Amniotic epithelial cell (primary cell): ENCODE measurements around the gene OTC.

ENCODE experiments used
- DNase-seq: peaks from one replicate; pipeline ENCODE4 v3.0.0-alpha.2; 2010; ENCODE audit warnings: low read depth

The OTC gene

DNA sequence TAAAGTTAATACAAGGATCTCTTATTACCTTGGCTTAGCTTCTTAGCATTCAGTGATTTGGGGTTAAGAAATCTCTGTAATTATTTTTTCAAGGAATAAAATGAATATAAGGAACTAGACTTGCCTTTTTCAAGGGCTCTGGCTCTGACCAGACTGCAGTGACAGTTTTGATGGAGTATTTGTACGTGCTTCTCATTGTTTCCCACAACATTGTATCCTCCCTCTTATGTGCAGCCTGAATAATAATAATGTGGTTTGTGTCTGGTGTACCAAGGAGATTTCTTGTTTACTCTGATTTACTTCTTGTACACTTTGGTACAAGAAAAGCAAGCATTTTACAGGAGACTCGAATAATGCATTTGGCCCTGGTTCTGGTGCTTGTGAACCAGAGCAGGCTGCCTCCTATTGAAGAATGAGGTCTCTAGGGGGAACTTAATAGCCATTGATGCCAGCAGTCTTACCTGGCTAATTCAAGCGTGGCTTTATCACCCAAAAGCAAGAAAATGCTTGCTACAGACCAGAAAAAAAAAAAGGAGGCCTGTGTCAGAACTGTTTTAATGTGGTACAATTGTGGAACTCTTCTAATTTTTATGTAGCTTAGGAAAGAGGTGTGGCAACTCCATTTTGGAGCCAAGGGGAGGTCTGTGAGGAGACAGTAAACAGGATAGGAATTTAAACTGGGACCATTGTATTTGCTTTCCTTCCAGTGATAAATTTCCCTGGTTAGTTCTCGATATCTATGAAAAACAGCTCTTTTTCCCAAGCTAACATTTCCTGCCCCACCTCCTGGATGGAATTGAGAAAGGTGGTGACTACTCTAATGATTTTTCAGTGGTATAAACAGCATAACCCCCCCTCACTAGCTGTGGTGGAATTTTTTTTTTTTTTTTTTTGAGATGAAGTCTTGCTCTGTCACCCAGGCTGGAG lies 5.6 kb downstream of the OTC start:
- no peak for DNase-seq

GRCh38 chrX:38363046-38363445 lies 10.6 kb downstream of the OTC start:
- DNase-seq: no peak

DNA sequence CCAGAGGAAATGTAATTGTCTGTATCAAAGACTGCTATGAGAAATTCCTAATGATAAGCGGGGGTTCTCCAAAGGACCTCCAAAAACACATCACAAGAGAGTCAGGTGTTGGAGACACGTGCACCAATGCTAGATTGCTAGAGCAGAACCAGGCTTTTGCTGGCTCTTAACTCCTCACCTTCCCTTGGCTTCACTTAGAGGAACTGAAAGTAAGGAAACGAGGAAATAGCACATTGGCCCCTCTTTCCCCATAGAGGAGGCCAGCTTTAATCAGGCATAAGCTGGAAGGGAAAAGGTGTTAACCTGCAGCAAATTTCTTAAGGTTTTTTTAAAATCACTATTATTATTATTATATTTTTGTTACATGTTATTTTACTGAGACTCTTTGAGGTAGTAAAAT lies 13.6 kb downstream of the OTC start:
- no peak for DNase-seq

DNA sequence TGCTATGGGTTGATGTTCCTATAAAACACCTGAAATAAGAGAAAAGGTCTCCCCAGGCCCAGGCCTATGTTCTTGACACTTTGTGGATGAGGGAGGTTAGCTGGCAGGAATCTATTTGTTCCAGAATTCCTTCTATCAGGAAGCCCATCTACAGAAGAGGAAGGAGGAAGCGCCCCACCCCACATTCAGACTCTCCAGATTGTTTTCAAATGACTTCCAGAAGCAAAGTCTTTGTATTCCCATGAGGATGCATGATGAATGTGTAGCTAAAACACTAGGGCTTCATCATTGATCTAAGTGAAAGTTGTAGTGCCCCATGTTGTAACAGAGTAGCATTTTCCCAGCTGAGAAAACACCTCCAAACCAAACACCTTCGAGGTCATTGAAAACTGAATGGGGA lies 16.4 kb downstream of the OTC start:
- no peak for DNase-seq

DNA sequence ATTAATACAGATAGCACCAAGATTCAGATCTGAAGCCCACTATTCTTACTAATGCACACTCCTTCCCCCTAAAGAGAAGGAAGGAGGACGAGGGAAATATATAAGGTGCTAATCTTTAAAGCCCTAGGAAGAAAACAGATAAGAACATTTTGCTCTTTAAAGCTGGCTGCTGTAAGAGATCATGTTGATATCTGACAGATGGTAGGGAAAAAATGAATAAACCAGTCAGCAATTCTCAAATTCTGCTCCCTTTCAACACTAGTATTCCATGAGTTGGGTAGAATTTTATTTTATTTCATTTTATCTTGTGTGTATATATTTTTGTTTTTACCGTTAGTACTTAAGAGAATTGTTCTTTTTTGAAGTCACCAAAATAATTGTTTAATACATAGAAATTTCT lies 19.2 kb downstream of the OTC start:
- DNase-seq: no peak

GRCh38 chrX:38374431-38374830 lies 22.0 kb downstream of the OTC start:
- no peak for DNase-seq

GRCh38 chrX:38375891-38376290 lies 23.5 kb downstream of the OTC start:
- no peak for DNase-seq

- no peak for DNase-seq
Measured at GRCh38 chrX:38376747-38377146, 24.3 kb downstream of the OTC start.

GRCh38 chrX:38379088-38379487 lies 26.7 kb downstream of the OTC start:
- no peak for DNase-seq

- DNase-seq: no peak
Measured at GRCh38 chrX:38382663-38383062, 30.3 kb downstream of the OTC start.

DNA sequence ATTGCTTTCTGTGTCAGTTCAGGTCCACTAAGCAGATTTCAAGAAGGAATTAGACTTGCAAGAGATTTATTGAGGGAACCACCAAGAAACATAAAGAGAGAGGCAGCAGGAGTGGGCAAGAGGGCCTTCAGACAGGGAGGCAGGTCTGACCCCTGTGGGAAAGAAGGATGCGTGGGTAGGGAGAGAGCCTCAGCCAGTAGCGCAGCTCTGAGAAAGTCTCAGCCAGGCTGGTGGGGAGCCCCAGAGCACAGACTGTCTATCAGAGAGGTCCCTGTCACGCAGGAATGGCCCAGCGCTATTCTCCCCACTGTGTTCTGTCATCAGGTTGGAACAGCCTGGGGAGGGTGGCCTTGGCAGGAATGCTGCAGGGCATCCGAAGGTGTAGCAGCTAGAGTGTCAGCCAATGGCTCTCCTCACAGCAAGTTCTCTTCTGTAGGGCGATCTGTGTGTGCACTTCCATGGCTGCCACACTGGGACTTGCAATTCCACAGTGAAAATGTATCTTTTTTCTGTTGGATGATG lies 48.0 kb downstream of the OTC start:
- no peak for DNase-seq

DNA sequence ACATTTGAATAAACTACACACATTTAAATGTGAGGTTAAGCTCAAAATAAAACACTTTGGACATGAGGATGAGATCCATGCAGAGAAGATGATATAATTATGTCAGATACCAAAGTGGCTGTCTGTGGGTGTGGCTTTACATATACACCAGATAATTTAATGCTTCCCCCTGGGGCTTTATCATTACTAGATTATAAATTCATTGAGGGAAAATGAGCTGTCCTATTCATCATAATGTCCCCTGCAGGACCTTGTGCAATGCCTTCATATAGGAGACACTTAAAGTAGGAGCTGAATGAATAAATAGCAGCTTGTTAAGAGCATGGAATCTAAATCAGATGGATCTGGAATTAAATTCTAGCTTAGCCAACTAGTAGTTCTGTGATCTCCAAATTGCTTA lies 49.7 kb downstream of the OTC start:
- DNase-seq: no peak

DNA sequence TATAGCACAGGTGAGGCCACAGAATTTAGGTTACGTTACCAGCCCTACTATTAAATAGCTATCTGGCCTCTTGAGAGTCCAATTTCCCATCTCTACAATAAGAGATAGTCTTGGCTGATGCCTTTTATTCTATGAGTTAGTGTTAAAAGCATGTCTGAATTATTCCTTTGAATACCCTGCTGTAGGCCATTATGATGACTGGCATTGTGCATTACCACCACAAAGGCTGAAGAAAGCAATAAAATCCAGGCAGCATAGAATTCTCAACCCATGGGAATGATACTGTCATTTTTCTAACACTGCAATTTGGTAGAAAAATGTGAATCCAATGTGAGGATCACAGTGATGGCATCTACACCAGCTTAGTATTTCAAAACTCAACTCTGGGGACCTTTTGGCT lies 51.4 kb downstream of the OTC start:
- DNase-seq: no peak

- no peak for DNase-seq
Measured at GRCh38 chrX:38407126-38407525, 54.7 kb downstream of the OTC start.

DNA sequence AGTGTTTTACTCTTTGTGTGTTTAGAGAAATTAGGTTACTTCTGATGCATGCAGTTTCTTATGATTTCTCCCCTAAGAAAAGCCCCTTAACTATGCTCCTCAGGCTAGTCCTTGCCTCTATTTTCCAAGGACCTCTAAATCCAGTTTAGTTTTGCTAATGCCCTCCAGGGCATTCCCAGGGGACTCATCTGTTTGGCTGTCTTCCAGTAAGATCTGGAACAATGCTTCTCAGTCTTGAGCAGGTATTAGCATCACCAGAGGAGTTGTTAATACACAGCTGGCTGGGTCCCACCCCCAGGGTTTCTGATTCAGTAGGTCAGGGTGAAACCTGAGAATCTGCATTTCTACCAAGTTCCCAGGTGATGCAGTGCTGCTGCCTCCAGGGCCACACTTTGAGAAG lies 56.9 kb downstream of the OTC start:
- no peak for DNase-seq

DNA sequence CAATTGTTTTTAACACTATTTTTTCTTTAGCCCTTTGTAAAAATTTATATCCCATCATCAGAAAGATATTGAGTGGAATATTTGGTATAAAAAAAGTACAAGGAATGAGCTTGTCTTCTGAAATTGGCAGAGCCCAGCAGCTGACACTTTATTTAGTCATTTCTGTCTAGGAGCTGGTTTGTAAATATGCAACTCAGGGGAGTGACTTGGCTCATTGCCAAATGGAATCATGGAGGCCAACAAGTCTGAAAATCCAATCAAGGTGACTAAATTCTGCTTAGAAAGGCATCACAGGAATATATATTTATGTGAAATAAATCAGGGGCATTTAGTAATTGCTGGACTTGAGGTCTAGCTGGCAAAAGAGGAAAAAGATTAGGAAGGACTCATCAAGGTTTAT lies 74.4 kb downstream of the OTC start:
- DNase-seq: no peak

- DNase-seq: no peak
Measured at GRCh38 chrX:38431525-38431924, 79.1 kb downstream of the OTC start.

GRCh38 chrX:38435130-38435529 lies 82.7 kb downstream of the OTC start:
- DNase-seq: no peak

- DNase-seq: peak; percentile 0
Measured at GRCh38 chrX:38437093-38437492, 84.7 kb downstream of the OTC start.

DNA sequence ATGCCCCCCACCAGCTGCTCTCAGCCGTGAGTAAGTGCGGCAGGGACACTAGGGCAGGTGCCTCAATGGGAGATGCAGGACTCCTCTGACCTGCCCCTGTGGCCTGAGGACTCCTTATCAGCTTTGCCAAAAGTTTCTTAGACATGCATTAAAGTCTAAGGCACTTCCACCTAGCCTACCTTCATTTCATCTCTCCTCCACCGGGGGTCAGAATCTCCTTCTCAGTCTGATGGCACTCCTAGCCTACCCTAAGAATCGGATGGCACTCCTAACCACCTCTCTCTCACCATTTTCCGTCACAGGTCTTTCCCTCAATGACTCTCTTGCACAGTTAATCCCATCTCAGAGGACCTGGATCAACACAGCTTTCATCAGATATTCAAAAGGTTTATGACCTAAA lies 85.9 kb downstream of the OTC start:
- no peak for DNase-seq

DNA sequence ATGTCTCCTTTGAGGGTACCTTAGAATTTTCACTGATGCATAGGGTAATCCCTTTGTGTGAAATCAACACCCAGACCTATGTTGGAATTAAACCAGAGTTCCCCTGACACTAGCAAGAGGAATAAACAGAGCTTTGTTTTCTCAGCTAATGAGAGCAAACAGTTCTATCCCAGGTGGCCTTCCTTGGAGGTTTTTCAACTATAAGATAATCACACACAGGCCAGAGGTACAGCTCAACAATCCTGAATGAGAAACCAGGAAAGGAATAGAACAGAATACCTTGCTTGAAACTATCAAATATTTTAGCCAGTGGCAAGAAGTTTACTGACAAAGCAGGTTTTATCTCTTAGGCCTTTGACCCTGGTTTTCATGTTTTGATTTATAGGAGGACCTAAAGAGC lies 100.2 kb downstream of the OTC start:
- DNase-seq: no peak

GRCh38 chrX:38458071-38458470 lies 105.7 kb downstream of the OTC start:
- DNase-seq: no peak

GRCh38 chrX:38462257-38462656 lies 109.9 kb downstream of the OTC start:
- no peak for DNase-seq

- DNase-seq: no peak
Measured at GRCh38 chrX:38465686-38466085, 113.3 kb downstream of the OTC start.
